RCC 7860 (cell line): ENCODE measurements around the gene ZC3H13.
A peak's percentile ranks its signal among the peaks of the same experiment; 100 is the strongest.

Experiments
- DNase-seq: peaks from one replicate; pipeline ENCODE4 v3.0.0-alpha.2; 2015; ENCODE audit warnings: low spot score
- FAIRE-seq: peaks from 2 replicates; lab custom pipeline; 2012; peaks lifted over from hg19 to GRCh38; lab: Jason Lieb, UNC

The ZC3H13 gene

DNA sequence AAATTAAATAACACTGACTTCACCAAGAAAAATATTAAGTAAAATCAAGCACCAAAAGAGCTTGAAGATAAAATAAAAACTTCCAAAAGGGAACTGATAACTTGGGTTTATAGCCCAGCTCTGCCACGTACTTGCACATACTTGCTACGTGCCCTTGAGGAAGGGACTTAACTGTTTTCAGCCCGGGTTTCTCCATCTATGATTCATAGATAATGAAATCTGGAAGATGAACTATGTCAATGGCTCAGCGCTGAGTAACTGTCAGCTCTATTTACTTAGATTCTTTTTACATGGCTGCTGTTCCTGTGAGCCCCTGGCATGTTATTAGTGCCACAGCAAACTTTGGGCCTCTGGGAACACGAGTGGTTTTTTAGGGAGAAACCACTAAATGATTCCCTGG is 9.6 kb upstream of the ZC3H13 start:
- FAIRE-seq (no peak), DNase-seq (peak; percentile 28)

GRCh38 chr13:46059405-46059804 is 6.9 kb upstream of the ZC3H13 start:
- no peak for FAIRE-seq
- DNase-seq, result no peak

- FAIRE-seq, result no peak
Observed at GRCh38 chr13:46058268-46058667, 5.7 kb upstream of the ZC3H13 start.

DNA sequence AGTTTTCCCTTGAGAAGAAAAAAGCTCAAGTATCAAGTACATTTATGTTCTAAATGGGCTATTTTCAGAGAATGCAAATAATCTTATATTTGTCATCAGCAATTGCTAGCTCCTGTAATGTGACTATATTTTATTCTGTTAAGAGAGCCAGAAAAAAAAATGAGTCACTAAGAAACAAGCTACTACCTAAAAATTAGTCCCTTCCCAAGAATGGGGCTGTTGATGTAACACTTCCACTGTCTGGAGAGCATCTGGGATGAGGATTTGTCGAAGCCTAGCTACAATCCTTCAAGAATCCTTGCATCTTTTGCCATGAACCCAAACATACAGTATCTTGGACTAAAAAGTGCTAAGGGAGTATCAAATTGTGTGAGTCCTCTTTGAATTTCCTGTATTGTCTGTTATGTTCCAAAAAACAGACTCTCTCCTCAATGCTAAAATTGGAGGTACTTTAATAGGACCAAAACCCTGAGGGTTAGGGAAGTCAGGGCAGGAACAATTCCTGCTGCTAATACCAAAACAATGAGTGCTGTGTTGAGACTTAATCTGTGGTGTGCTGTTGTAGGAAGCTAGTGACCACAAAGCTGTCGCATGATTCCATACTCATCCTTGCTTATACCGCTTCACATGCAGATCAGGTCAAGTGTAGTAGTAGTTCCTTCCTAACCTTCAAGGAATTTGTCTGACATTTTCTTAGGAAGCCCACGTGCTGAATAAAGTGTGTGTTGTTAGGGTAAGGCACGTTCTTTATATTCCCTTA is 4.9 kb upstream of the ZC3H13 start:
- DNase-seq (no peak), FAIRE-seq (no peak)

More at GRCh38 chr13:46058268-46058667, 5.7 kb upstream of the ZC3H13 start:
- DNase-seq, result no peak

- DNase-seq, result no peak
- FAIRE-seq, result no peak
Observed at GRCh38 chr13:46053162-46054012, 841 bp upstream of the ZC3H13 start.

DNA sequence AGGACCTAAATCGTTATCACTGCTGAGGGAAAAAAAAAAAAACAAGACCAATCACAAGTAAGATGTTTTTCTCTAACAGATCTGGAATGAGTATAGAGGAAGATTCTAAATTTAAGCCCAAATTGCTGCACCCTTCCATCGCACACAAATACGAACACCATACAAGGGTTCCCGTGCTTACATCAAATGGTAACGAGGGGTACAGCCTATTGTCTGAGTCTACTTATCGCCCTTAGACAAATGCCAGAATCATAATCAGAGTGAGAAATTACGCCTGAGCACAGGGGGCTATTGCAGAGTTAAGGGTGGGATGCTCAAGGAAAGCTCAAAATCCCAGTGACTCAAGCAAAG is 603 bp downstream of the ZC3H13 start:
- DNase-seq (no peak), FAIRE-seq (no peak)

- no peak for FAIRE-seq
- DNase-seq, result no peak
Observed at GRCh38 chr13:46050771-46051170, 1.8 kb downstream of the ZC3H13 start.

GRCh38 chr13:46045424-46045823 is 7.1 kb downstream of the ZC3H13 start:
- FAIRE-seq, result no peak

DNA sequence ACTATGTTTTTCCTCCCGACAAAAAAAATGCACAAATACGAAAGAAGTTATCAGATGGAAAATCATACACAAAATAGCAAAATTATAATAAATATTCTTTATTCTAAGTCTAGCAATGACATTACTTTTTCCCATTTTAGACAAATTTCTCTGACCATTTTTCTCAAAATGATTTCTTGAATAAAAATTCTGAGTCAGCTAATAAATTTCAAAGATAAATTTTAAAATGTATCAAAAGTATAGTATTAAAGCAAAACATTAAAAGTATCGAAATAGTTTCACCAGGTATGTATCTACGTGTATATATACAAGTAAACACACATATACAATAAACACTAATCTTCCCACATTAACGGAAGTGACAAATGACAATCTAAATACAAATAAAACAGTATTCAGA is 8.9 kb downstream of the ZC3H13 start:
- DNase-seq (no peak), FAIRE-seq (no peak)

More at GRCh38 chr13:46045424-46045823, 7.1 kb downstream of the ZC3H13 start:
- DNase-seq, result no peak

GRCh38 chr13:46041419-46041839 is 11.1 kb downstream of the ZC3H13 start:
- DNase-seq (no peak), FAIRE-seq (no peak)

GRCh38 chr13:46040763-46041162 is 11.8 kb downstream of the ZC3H13 start:
- FAIRE-seq, result no peak

GRCh38 chr13:46039411-46040182 is 12.9 kb downstream of the ZC3H13 start:
- no peak for FAIRE-seq
- DNase-seq, result no peak

More at GRCh38 chr13:46040763-46041162, 11.8 kb downstream of the ZC3H13 start:
- no peak for DNase-seq

DNA sequence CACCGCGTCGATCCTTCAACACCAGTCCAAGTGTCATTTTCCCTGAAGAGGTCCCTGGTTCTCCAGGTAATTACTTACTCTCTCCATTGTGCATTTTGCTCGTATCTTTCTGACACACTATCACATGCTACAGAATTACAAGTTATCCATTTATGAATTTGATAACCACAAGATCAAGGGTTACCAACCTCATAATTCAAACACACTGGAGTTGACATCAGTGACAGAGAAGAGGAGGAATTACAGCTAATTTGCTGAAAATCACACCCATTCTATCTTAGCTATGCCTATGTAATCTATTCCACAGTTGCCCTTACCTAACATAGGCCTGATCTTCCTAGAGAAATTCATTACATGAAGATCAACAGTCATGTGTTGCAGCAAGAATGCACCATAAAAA is 14.2 kb downstream of the ZC3H13 start:
- FAIRE-seq (no peak), DNase-seq (no peak)

- DNase-seq (no peak), FAIRE-seq (no peak)
Observed at GRCh38 chr13:46035066-46035465, 17.5 kb downstream of the ZC3H13 start.

DNA sequence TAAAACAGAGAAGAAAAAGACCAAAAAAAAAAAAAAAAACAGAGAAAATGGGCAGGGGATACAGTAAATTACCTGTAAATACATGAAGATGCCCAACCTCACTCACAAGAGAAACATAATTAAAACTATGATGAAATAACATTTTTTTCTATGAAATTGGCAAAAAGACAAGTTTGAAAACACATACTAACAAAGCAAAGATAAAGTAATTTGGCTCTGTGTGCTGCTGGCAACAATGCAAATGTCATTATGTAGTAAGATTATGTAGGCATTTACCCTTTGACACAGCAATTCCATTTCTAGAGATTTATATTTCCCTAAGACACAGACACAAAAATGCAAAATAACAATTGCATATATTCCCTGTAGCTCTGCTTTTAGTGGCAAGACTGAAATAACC is 20.2 kb downstream of the ZC3H13 start:
- DNase-seq (no peak), FAIRE-seq (no peak)

- DNase-seq (no peak), FAIRE-seq (no peak)
Observed at GRCh38 chr13:46031581-46032263, 20.8 kb downstream of the ZC3H13 start.

DNA sequence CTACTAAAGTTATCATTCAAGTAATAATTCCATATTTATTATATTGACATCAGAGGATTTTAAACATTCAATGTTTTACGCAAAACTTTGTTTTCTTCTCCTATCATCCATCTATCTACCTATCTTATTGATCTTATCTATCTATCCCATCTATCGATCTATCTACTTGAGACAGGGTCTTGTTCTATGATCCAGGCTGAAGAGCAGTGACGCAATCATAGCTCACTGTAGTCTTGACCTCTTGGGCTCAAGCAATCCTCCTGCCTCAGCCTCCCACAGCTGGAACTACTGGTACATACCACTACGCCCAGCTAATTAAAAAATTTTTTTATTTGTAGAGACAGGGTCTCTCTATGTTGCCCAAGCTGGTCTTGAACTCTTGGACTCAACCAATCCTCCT is 27.4 kb downstream of the ZC3H13 start:
- FAIRE-seq (no peak), DNase-seq (no peak)

- DNase-seq, result no peak
- no peak for FAIRE-seq
Observed at GRCh38 chr13:46022481-46022880, 30.1 kb downstream of the ZC3H13 start.

GRCh38 chr13:46016216-46016615 is 36.3 kb downstream of the ZC3H13 start:
- FAIRE-seq (no peak), DNase-seq (no peak)

DNA sequence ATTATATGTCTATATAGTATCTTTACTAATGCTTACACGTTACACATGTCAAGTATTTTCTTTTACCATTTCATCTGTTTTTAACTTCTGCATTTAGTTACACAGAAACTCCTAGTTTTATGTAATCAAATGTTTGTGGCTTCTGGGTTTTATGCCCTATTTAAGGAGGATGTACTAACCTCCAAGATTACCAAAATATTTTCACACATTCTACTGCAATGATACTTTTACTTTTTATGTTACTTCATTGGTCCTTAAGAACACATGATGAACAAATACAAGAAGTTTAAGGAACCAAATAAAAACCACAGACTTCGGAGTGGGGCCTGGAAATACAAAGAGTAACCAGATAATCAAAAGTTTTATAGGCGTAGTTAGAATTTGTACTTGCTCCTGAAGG is 37.2 kb downstream of the ZC3H13 start:
- no peak for FAIRE-seq
- no peak for DNase-seq

GRCh38 chr13:46012404-46012803 is 40.1 kb downstream of the ZC3H13 start:
- DNase-seq, result no peak
- FAIRE-seq, result no peak
